Cerebellar nuclear complex (tissue), 1 donor: ENCODE results near the gene EIF4E2.

Experiments
- DNase-seq, 2 experiments: peaks; one replicate each; lab custom pipeline; 2025; lab: John Stamatoyannopoulos, UW

EIF4E2 gene

GRCh38 chr2:232550354-232551249, at the start of gene EIF4E2, which contains the start of gene TIGD1:
EIF4E2 (plus strand) TSS chr2:232550689; CDS start chr2:232550725, 36 bp downstream.
TIGD1 (minus strand) TSS chr2:232550557; CDS start chr2:232549882, 675 bp downstream.
- peak in 1 of 2 experiments; percentile 80 for DNase-seq

GRCh38 chr2:232501331-232501771, 49.1 kb upstream of the EIF4E2 start:
- DNase-seq: no peak

DNA sequence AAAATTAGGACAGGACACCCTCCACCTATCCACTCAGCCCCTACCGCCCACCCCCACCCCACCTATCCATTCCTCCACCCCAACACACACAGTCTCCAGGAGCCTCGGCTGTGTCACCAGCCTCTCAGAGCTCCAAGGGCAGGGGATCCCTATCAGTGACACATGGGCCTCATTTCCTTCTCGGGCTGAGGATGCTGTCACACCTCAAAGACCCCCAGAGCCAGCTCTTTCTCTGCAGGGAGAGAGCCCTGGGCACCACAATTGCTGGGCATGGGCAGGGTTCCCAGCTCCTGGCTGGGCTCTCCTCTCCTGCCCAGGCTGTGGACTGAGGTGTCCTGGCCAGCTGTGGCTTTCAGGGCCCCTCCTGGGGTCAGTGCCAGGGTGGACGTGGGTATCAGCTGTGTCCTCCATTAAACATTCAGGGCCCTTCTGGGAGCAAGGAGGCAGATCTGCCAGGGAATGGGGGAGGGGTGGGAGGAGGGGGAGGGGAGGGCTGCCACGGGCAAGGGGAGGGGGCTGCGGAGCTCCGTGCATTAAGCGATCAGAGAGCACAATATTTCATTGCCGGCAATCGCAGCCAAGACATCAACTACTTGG, 48.6 kb upstream of the EIF4E2 start:
- no peak for DNase-seq

DNA sequence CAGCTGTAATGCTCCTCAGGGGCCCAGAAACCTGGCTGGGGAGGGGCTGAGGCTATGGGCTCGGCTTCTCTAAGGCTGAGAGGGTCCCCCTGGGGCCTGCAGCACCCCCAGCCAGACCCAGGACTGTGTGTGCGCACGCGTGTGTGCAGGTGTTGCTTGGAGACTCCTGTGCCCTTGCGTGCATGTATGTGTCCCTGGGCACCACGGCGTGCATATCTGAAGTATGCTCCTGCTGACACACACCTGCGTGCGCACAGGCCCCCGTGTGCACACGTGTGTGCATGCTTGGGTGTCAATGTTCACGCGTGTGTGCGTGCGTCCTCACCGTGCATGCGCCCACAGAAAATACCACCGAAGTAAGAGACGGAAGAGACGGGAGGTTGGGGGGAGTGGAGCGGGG, 48.0 kb upstream of the EIF4E2 start:
- DNase-seq: no peak

- peak in 1 of 2 experiments; percentile 2 for DNase-seq
Observed at GRCh38 chr2:232502911-232503808, 47.3 kb upstream of the EIF4E2 start.

- DNase-seq: no peak
Observed at GRCh38 chr2:232503809-232504323, 46.6 kb upstream of the EIF4E2 start.

GRCh38 chr2:232504438-232504837, 46.1 kb upstream of the EIF4E2 start:
- DNase-seq: no peak

- DNase-seq: no peak
Observed at GRCh38 chr2:232505856-232506255, 44.6 kb upstream of the EIF4E2 start.

GRCh38 chr2:232506709-232507108, 43.8 kb upstream of the EIF4E2 start:
- DNase-seq: no peak

GRCh38 chr2:232508251-232508650, 42.2 kb upstream of the EIF4E2 start:
- DNase-seq: no peak

GRCh38 chr2:232511336-232511890, 39.1 kb upstream of the EIF4E2 start:
- no peak for DNase-seq

DNA sequence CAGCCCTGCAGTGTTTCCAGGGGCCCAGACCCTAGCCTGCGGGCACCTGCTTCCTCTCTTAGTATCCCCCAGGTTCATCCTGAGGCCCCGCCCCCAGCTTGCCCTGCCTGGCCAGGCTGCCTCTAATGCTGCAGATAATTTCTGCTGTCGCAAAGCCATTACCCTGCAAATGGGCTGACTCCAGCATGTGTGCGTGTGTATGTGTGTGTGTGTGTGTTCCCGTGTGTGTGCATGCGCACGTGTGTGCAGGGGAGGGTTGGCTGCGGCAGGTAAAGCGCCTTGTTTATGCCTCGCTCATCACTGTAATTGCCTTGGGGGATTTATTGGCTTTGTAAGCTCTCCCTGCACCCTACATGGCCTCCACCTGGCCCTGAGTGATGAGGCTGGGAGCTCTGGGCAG, 37.9 kb upstream of the EIF4E2 start:
- no peak for DNase-seq

- no peak for DNase-seq
Observed at GRCh38 chr2:232513353-232513752, 37.1 kb upstream of the EIF4E2 start.

DNA sequence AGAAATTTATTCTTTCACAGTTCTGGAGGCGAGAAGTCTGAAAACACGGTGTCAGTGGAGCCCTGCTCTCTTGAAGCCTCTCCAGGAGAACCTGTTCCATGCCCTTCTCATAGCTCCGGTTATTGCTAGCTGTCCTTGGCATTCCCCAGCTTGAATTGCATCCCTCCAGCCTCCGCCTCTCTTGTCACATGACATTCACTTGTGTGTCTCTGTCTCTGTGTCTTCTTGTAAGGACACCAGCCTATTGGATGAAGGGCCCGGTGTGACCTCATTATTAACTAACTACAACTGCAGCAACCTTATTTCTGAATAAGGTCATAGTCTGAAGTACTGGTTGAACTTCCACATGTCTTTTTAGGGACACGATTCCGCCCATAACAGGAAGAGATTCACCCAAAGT, 34.9 kb upstream of the EIF4E2 start:
- no peak for DNase-seq

- DNase-seq: no peak
Observed at GRCh38 chr2:232516551-232516950, 33.9 kb upstream of the EIF4E2 start.

DNA sequence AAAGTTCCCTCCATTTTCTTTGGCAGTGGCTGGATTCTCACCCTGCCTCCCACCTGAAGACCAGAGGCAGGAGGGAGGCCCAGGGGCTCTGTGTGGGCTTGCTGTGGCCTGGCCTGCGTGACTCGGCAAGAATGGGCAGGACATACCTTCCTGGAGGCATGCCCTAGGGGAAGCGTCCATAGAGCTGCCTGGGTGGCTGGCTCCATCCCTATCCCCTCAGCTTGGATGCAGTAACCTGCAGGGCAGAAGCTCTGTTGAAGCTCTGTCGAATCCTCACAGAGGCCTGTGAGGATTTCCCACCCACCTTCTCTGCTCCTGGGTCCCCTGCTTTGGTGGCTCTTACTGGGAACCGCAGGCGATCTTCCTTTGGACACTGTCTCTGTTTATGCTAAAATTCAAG, 31.6 kb upstream of the EIF4E2 start:
- DNase-seq: no peak

DNA sequence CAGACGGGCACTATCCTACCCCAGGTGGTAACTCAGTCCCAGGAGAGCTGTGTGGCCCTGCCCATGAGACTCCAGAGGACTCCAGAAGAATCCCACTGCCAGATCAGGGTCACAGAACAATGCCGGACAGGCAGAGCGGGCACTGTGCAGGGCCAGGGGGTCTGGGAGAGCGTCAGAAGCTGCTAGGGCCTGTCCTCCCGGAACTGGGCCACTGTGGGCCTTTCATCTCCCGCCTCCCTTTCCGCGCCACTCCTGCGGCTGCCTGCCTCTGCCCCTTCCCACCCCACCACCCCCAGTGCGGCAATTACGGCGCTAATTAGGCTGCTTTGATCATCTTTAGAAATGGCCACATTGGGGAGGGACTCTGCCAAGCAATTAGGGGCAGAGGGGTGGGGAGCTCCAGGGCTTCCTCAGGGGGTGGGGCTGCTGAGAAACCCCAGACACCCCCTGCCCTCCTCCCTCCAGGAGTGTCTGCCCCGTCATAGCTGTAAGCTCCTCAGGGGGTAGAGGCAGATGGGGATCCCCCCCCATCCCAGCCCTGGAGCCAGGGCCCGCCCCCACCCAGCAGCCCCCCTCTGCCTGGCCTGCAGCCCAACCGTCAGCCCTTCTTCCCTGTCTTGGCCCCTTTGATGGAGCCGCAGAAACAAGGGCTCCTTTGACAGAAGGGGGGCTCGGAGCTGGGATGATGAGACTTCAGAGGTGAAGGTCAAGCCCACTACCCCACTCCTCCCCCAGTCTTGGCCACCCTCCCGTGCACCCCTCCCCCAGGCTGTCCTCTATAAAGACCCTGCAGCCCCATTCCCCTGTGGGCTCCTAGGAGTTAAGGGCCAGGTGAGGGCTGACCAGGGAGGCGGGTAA, 30.7 kb upstream of the EIF4E2 start, which contains the start of gene PRSS56:
Gene PRSS56 (plus strand): TSS at position 808 of the 858 bp plus-strand sequence. CDS start 211 bp downstream, outside the sequence.
- DNase-seq: no peak

DNA sequence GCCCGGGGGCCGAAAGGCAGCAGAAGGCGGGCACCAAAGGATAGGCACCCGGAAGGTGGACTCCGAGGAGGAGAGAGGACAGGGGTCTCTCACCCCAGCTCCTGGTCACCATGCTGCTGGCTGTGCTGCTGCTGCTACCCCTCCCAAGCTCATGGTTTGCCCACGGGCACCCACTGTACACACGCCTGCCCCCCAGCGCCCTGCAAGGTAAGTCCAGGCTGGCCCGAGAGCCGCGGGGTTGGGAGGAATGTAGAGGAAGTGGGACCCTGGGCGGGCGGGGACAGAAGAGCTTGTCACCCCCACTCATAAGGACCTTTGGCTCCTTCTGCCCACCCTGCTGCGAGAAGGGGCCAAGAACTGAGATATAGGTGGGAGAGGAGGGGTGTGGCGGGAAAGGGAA, 30.0 kb upstream of the EIF4E2 start:
- no peak for DNase-seq

GRCh38 chr2:232521098-232521497, 29.4 kb upstream of the EIF4E2 start:
- no peak for DNase-seq

DNA sequence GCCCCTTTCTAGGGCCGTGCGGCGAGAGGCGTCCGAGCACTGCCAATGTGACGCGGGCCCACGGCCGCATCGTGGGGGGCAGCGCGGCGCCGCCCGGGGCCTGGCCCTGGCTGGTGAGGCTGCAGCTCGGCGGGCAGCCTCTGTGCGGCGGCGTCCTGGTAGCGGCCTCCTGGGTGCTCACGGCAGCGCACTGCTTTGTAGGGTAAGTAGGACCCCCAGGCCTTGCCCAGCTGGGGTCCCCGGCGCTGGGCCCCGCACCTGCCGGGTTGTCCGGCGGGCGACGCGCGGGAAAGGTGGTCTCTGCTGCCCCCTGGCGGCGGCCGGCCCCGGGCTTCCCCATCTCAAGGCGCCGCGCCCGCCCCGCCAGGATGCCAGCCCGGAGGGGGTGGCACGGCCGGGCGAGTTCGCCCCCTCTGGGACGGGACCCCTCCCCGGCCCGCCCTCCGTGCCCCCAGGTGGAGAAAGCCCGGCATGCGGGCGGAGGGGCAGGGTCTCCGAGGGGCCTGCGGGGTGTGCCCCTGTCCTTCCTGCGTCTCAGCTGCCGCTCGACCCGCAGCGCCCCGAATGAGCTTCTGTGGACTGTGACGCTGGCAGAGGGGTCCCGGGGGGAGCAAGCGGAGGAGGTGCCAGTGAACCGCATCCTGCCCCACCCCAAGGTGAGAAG, 28.4 kb upstream of the EIF4E2 start:
- DNase-seq: no peak
